GM12865 (cell line): Measurements from ENCODE around the gene RBM15.

Source experiments
- DNase-seq: peaks from one replicate; pipeline ENCODE4 v3.0.0; 2010; ENCODE audit warnings: low read depth
- H3K4me3 ChIP-seq: 2 replicates; pipeline ENCODE4 v1.5.1; 2011; ENCODE audit warnings: mild to moderate bottlenecking, low read depth, low read length, control low read depth
- TF ChIP-seq, protein P1 (sequence below): IDR thresholded peaks from 2 replicates; pipeline ENCODE4 v1.5.1; 2011; ENCODE audit warnings: low read length, control low read depth, low read depth, inconsistent platforms; ENCODE audit not compliant: insufficient read depth; ENCODE audit errors: missing control alignments

Gene RBM15

GRCh38 chr1:110341146-110341871 lies 2.1 kb downstream of the RBM15 start:
- peak overlapping the region; percentile 74 for H3K4me3 ChIP-seq
- TF ChIP-seq, protein P1, sequence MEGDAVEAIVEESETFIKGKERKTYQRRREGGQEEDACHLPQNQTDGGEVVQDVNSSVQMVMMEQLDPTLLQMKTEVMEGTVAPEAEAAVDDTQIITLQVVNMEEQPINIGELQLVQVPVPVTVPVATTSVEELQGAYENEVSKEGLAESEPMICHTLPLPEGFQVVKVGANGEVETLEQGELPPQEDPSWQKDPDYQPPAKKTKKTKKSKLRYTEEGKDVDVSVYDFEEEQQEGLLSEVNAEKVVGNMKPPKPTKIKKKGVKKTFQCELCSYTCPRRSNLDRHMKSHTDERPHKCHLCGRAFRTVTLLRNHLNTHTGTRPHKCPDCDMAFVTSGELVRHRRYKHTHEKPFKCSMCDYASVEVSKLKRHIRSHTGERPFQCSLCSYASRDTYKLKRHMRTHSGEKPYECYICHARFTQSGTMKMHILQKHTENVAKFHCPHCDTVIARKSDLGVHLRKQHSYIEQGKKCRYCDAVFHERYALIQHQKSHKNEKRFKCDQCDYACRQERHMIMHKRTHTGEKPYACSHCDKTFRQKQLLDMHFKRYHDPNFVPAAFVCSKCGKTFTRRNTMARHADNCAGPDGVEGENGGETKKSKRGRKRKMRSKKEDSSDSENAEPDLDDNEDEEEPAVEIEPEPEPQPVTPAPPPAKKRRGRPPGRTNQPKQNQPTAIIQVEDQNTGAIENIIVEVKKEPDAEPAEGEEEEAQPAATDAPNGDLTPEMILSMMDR = no peak
- DNase-seq = no peak

GRCh38 chr1:110341872-110342331 lies 2.7 kb downstream of the RBM15 start:
- H3K4me3 ChIP-seq = peak overlapping the region; percentile 51
- TF ChIP-seq, protein P1 = no peak
- DNase-seq = no peak

GRCh38 chr1:110343249-110343648 lies 4.1 kb downstream of the RBM15 start:
- H3K4me3 ChIP-seq = peak overlapping the region; percentile 51
- TF ChIP-seq, protein P1 = no peak
- no peak for DNase-seq

GRCh38 chr1:110344152-110344551 lies 5.0 kb downstream of the RBM15 start:
- TF ChIP-seq, protein P1 = no peak
- H3K4me3 ChIP-seq = peak overlapping the region; percentile 51
- no peak for DNase-seq

DNA sequence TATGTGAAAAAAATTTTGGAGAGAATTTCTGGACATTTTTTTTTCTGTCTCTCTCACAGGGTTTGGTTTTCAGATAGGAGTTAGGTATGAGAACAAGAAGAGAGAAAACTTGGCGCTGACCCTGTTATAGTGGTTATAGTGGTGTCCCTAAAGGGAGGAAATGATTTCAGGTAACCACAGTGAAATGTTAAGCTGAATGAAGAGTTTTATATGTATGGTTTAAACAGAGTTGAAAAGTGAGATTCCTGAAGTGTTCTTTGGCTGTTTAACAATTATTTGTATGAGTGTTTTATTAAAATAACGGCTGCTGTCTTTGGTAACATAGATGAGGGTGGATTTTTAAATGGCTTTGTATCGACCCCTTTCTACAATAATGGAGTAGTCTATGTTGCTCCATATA lies 6.3 kb downstream of the RBM15 start:
- peak overlapping the region; percentile 51 for H3K4me3 ChIP-seq
- no peak for DNase-seq
- TF ChIP-seq, protein P1 = no peak

DNA sequence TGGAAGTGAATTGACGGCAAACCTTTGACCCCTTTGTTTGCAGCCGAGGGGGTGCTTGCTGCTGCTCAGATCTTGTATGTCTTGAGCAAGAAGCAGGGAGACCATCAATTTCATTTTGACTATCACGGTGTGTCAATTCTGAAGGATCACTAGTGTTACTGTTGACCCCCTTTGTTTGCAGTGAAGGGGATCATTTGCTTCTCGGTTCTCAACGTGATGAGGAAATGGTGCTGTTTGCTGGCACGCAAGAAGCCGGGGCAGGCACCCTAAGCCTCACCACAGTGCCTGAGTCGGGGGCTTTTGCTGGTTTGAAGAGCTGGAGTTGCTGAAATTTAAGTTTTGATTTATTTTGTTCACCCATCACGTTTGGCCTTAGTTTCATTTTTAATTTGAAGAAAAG lies 7.5 kb downstream of the RBM15 start:
- peak overlapping the region; percentile 41 for H3K4me3 ChIP-seq
- DNase-seq = peak; percentile 78
- TF ChIP-seq, protein P1 = no peak
